Endothelial cell of umbilical vein (primary cell): ENCODE measurements around the gene CNBD2.

ENCODE experiments used
- CTCF ChIP-seq, 2 donors: IDR thresholded peaks; 1 replicate in 1 of 2; 2 replicates in 1 of 2; pipeline ENCODE4 v1.5.1; 2011; ENCODE audit warnings: low read length in 2 of 2, mild to moderate bottlenecking in 2 of 2, moderate library complexity in 2 of 2, control low read depth in 1 of 2, inconsistent platforms in 1 of 2, low read depth in 1 of 2; ENCODE audit not compliant: insufficient read depth in 1 of 2; ENCODE audit errors: extremely low read depth in 1 of 2
- EZH2 ChIP-seq: IDR thresholded peaks from 2 replicates; pipeline ENCODE4 v1.6.1; 2012; ENCODE audit warnings: borderline replicate concordance, low read depth, mild to moderate bottlenecking, moderate library complexity, low read length, inconsistent platforms; ENCODE audit not compliant: severe bottlenecking
- FOS ChIP-seq: IDR thresholded peaks from 2 replicates; pipeline ENCODE4 v1.6.1; 2011; ENCODE audit warnings: mild to moderate bottlenecking, low read length, moderate library complexity, borderline replicate concordance; ENCODE audit not compliant: insufficient read depth
- GATA2 ChIP-seq: IDR thresholded peaks from 2 replicates; pipeline ENCODE4 v1.7.0; 2011; ENCODE audit warnings: low read depth, mild to moderate bottlenecking, moderate library complexity, mixed read lengths, low read length; ENCODE audit not compliant: insufficient read length, insufficient read depth
- JUN ChIP-seq: IDR thresholded peaks from 2 replicates; pipeline ENCODE4 v1.6.1; 2011; ENCODE audit warnings: borderline replicate concordance, low read depth; ENCODE audit not compliant: insufficient read length, insufficient read depth
- MAX ChIP-seq: IDR thresholded peaks from 2 replicates; pipeline ENCODE4 v1.6.1; 2011; ENCODE audit not compliant: insufficient read depth, insufficient read length
- MYC ChIP-seq: IDR thresholded peaks from one replicate; pipeline ENCODE4 v1.6.1; 2011; ENCODE audit warnings: mild to moderate bottlenecking, low read depth, low read length
- POLR2A ChIP-seq: IDR thresholded peaks from 2 replicates; pipeline ENCODE4 v1.6.1; 2012; ENCODE audit warnings: low read depth, mild to moderate bottlenecking, control low read depth, low read length
- POLR2AphosphoS5 ChIP-seq: IDR thresholded peaks from 2 replicates; pipeline ENCODE4 v1.6.1; 2012; ENCODE audit warnings: low read depth, mild to moderate bottlenecking, control low read depth, low read length, moderate library complexity; ENCODE audit not compliant: insufficient read depth

GRCh38 chr20:36043892-36044515, 75.6 kb downstream of the CNBD2 start:
- TF ChIP-seq CTCF (IDR thresholded peaks at IDR 0.05; ENCODE audit: extremely low read depth in 1 of 2, insufficient read depth in 1 of 2, low read depth in 1 of 2, low read length in 2 of 2) (no peak), POLR2AphosphoS5 (peak; percentile 16), POLR2A (no peak), MAX (no peak), EZH2 (no peak), GATA2 (no peak), FOS (no peak), MYC (no peak), JUN (no peak)
